SK-N-SH (cell line): ENCODE results near the gene ANKRD13B. TPM values are rescaled to one million over a fixed set of nuclear protein-coding genes. Genes with fewer than 3 reads are reported as not detected.
"Not testable (repeated sequence)": the region's sequence is repeated elsewhere in the genome, so short reads cannot be mapped to it uniquely, and the experiment has no call there.

Experiments
- CTCF ChIA-PET: fragments of 300-600, 350-600 bp; formaldehyde crosslinking; extraction: SDS; loops from one replicate; lab custom pipeline; 2021; lab: Yijun Ruan, JAX
- POLR2A ChIA-PET: fragments of 350-600 bp; sonication (Branson Sonifier 250); formaldehyde crosslinking; extraction: SDS; loops from one replicate; lab custom pipeline; 2020; ENCODE audit warnings: antibody characterized with exemption, inconsistent platforms; lab: Yijun Ruan, JAX
- DNase-seq: peaks from one replicate; pipeline ENCODE4 v3.0.0; 2012
- H2AFZ ChIP-seq: fragments of 200-600 bp; sonication (generic); 2 replicates; pipeline ENCODE4 v1.8.1; 2016; ENCODE audit warnings: antibody characterized with exemption, mild to moderate bottlenecking, low read depth
- H3F3A ChIP-seq: fragments of 200-600 bp; sonication (generic); replicated peaks from 2 replicates; pipeline ENCODE3; 2016; ENCODE audit warnings: antibody characterized with exemption, mild to moderate bottlenecking; ENCODE audit not compliant: insufficient read depth
- H3K27ac ChIP-seq, 2 experiments: fragments of 200-500 bp in 1 of 2; fragments of 200-600 bp in 1 of 2; sonication (Bioruptor generic) in 1 of 2; sonication (generic), shearing (Covaris generic) in 1 of 2; 2 replicates each; pipeline versions ENCODE4 v1.5.1 to v1.6.1; 2014 to 2016; ENCODE audit warnings: low read depth in 2 of 2, inconsistent platforms in 1 of 2, low read length in 1 of 2, mild to moderate bottlenecking in 1 of 2, mixed read lengths in 1 of 2
- H3K27me3 ChIP-seq: fragments of 200-600 bp; sonication (generic), shearing (Covaris generic); 2 replicates; pipeline ENCODE4 v1.6.1; 2016; ENCODE audit warnings: mixed run types; ENCODE audit not compliant: insufficient read depth
- H3K36me3 ChIP-seq, 2 experiments: fragments of 200-500 bp in 1 of 2; fragments of 200-600 bp in 1 of 2; sonication (Bioruptor generic) in 1 of 2; sonication (generic) in 1 of 2; replicated peaks in 1 of 2; 2 replicates each; pipeline versions ENCODE3 to v1.5.1; 2014 to 2016; ENCODE audit warnings: low read length in 1 of 2, mild to moderate bottlenecking in 1 of 2; ENCODE audit not compliant: insufficient read depth in 2 of 2, control insufficient read depth in 1 of 2
- H3K4me1 ChIP-seq, 2 experiments: fragments of 200-500 bp in 1 of 2; fragments of 200-600 bp in 1 of 2; sonication (Bioruptor generic) in 1 of 2; sonication (generic), shearing (Covaris generic) in 1 of 2; 2 replicates each; pipeline versions ENCODE4 v1.5.1 to v1.6.1; 2014 to 2016; ENCODE audit warnings: low read depth in 1 of 2, low read length in 1 of 2, mixed run types in 1 of 2; ENCODE audit not compliant: insufficient read depth in 2 of 2, control insufficient read depth in 1 of 2
- H3K4me2 ChIP-seq: fragments of 200-600 bp; sonication (generic), shearing (Covaris generic); 2 replicates; pipeline ENCODE4 v1.6.1; 2017; ENCODE audit warnings: mixed run types
- H3K4me3 ChIP-seq, 2 experiments: fragments of 200-500 bp in 1 of 2; fragments of 200-600 bp in 1 of 2; sonication (Bioruptor generic) in 1 of 2; sonication (generic), shearing (Covaris generic) in 1 of 2; 2 replicates each; pipeline versions ENCODE4 v1.5.1 to v1.8.1; 2014 to 2016; ENCODE audit warnings: low read depth in 2 of 2, inconsistent platforms in 1 of 2, low read length in 1 of 2, mild to moderate bottlenecking in 1 of 2, mixed read lengths in 1 of 2, moderate library complexity in 1 of 2
- H3K79me2 ChIP-seq: fragments of 200-600 bp; sonication (generic); 2 replicates; pipeline ENCODE4 v1.8.1; 2017; ENCODE audit warnings: mild to moderate bottlenecking; ENCODE audit not compliant: insufficient read depth
- H3K9ac ChIP-seq: fragments of 200-600 bp; sonication (generic); 2 replicates; pipeline ENCODE4 v1.6.1; 2017; ENCODE audit warnings: mixed run types
- H3K9me2 ChIP-seq: fragments of 200-600 bp; sonication (generic); 2 replicates; pipeline ENCODE4 v1.6.1; 2017; ENCODE audit warnings: mixed run types
- H3K9me3 ChIP-seq: fragments of 200-600 bp; sonication (generic); 2 replicates; pipeline ENCODE4 v1.6.1; 2017; ENCODE audit warnings: mixed run types, mild to moderate bottlenecking, moderate library complexity
- H4K20me1 ChIP-seq: fragments of 200-600 bp; sonication (generic); 2 replicates; pipeline ENCODE4 v1.6.1; 2017; ENCODE audit warnings: mild to moderate bottlenecking, mixed run types; ENCODE audit not compliant: insufficient read depth
- CTCF ChIP-seq: fragments of 200-600 bp; sonication (generic); IDR thresholded peaks from 2 replicates; pipeline ENCODE4 v1.6.1; 2017; ENCODE audit warnings: antibody characterized with exemption, mild to moderate bottlenecking, moderate library complexity
- EZH2phosphoT487 ChIP-seq: fragments of 200-600 bp; sonication (generic); IDR thresholded peaks from 2 replicates; pipeline ENCODE4 v1.6.1; 2017; ENCODE audit warnings: low read depth, mixed run types, mild to moderate bottlenecking, antibody characterized with exemption, moderate library complexity, borderline replicate concordance
- FOSL2 ChIP-seq: IDR thresholded peaks from 2 replicates; pipeline ENCODE4 v1.4.0; 2012; ENCODE audit warnings: low read depth, mild to moderate bottlenecking, moderate library complexity, borderline replicate concordance
- FOXJ3 ChIP-seq: sonication (generic); formaldehyde crosslinking; IDR thresholded peaks from 2 replicates; pipeline ENCODE4 v1.5.1; 2020; ENCODE audit warnings: mild to moderate bottlenecking, missing genetic modification reagents
- FOXM1 ChIP-seq: IDR thresholded peaks from 2 replicates; pipeline ENCODE4 v1.4.0; 2012; ENCODE audit warnings: low read depth, mild to moderate bottlenecking
- GABPA ChIP-seq: IDR thresholded peaks from 2 replicates; pipeline ENCODE4 v1.4.0; 2012; ENCODE audit warnings: low read depth, mild to moderate bottlenecking
- GATA2 ChIP-seq: sonication (generic); formaldehyde crosslinking; IDR thresholded peaks from 2 replicates; pipeline ENCODE4 v1.5.0; 2020; ENCODE audit warnings: mild to moderate bottlenecking, missing genetic modification reagents
- IRF3 ChIP-seq: fragments of 150-350 bp; IDR thresholded peaks from 2 replicates; pipeline ENCODE4 v1.6.1; 2016; ENCODE audit warnings: mild to moderate bottlenecking, low read depth, low read length
- JUND ChIP-seq: IDR thresholded peaks from 2 replicates; pipeline ENCODE4 v1.4.0; 2012
- MAX ChIP-seq: IDR thresholded peaks from 2 replicates; pipeline ENCODE4 v1.4.0; 2012; ENCODE audit warnings: low read depth
- NRF1 ChIP-seq: IDR thresholded peaks from 2 replicates; pipeline ENCODE4 v1.6.1; 2012; ENCODE audit warnings: low read depth, mild to moderate bottlenecking, low read length
- POLR2AphosphoS5 ChIP-seq: IDR thresholded peaks from 2 replicates; pipeline ENCODE4 v1.6.1; 2012; ENCODE audit warnings: low read depth, low read length
- RCOR1 ChIP-seq: fragments of 150-350 bp; IDR thresholded peaks from 2 replicates; pipeline ENCODE4 v1.6.1; 2017; ENCODE audit warnings: antibody characterized with exemption, low read length
- TCF12 ChIP-seq: IDR thresholded peaks from 2 replicates; pipeline ENCODE4 v1.4.0; 2012
- TEAD4 ChIP-seq: IDR thresholded peaks from 2 replicates; pipeline ENCODE4 v1.4.0; 2012; ENCODE audit warnings: mild to moderate bottlenecking, borderline replicate concordance; ENCODE audit not compliant: insufficient read depth
- YY1 ChIP-seq: IDR thresholded peaks from 2 replicates; pipeline ENCODE4 v1.4.0; 2012; ENCODE audit warnings: low read depth, mild to moderate bottlenecking
- WGBS: methylation state at CpG from one replicate; pipeline ENCODE4 v1.1.6; 2017; ENCODE audit warnings: low lambda C conversion rate; 5-methylcytosine and 5-hydroxymethylcytosine counted together
- polyA plus RNA-seq, 3 experiments: library from polyadenylated mRNA; depleted of rRNA; stranded (reverse); fragments of >200 nt; gene quantifications; 2 replicates each; pipeline ENCODE4 v1.2.3, GENCODE V29; 2012
- TF ChIP-seq, protein P1 (sequence below): fragments of 150-350 bp; IDR thresholded peaks from 2 replicates; pipeline ENCODE4 v1.6.1; 2017; ENCODE audit warnings: antibody characterized with exemption, low read length, low read depth, borderline replicate concordance
- TF ChIP-seq, protein P2 (sequence below): IDR thresholded peaks from 2 replicates; pipeline ENCODE4; 2012

Gene ANKRD13B
- polyA plus RNA-seq, 1 of the 3 experiments (the other 2 are of a cell fraction): 16.1 TPM

GRCh38 chr17:29649359-29649758 is 56.4 kb downstream of the ANKRD13B start:
- no peak for DNase-seq
- H3K4me3 ChIP-seq: no peak overlapping the region
- H3K9me2 ChIP-seq: no peaks in the 10 kb centered on the region
- ChIA-PET CTCF (no interaction called here), POLR2A (no interaction called here)
- H3K4me1 ChIP-seq: peaks cover 13 to 18% of the 10 kb centered on the region in 2 experiments; a peak in 3 of 4 replicates
- peaks cover 22 to 26% of the 10 kb centered on the region in 2 experiments for H3K36me3 ChIP-seq
- no peak overlapping the region for H3K4me2 ChIP-seq
- no peak overlapping the region; a peak in 1 of 4 replicates for H3K27ac ChIP-seq
- H3K9ac ChIP-seq: no peak overlapping the region
- H2AFZ ChIP-seq: no peak overlapping the region
- TF ChIP-seq NRF1 (no peak), YY1 (no peak), POLR2AphosphoS5 (no peak), EZH2phosphoT487 (no peak), RCOR1 (no peak), FOXJ3 (CRISPR knock-in tag) (no peak), FOXM1 (no peak), GATA2 (CRISPR knock-in tag) (no peak), JUND (no peak), MAX (no peak), FOSL2 (no peak), TEAD4 (no peak)
- TF ChIP-seq, protein P1, sequence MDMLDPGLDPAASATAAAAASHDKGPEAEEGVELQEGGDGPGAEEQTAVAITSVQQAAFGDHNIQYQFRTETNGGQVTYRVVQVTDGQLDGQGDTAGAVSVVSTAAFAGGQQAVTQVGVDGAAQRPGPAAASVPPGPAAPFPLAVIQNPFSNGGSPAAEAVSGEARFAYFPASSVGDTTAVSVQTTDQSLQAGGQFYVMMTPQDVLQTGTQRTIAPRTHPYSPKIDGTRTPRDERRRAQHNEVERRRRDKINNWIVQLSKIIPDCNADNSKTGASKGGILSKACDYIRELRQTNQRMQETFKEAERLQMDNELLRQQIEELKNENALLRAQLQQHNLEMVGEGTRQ: no peak
- H3F3A ChIP-seq: peaks cover 7% of the 10 kb centered on the region
- no peaks in the 10 kb centered on the region for H3K9me3 ChIP-seq
- no peaks in the 10 kb centered on the region for H4K20me1 ChIP-seq
- no peaks in the 10 kb centered on the region for H3K79me2 ChIP-seq
- H3K27me3 ChIP-seq: no peaks in the 10 kb centered on the region
- WGBS: 96% methylated on average over 5 of the region's 5 CpGs

DNA sequence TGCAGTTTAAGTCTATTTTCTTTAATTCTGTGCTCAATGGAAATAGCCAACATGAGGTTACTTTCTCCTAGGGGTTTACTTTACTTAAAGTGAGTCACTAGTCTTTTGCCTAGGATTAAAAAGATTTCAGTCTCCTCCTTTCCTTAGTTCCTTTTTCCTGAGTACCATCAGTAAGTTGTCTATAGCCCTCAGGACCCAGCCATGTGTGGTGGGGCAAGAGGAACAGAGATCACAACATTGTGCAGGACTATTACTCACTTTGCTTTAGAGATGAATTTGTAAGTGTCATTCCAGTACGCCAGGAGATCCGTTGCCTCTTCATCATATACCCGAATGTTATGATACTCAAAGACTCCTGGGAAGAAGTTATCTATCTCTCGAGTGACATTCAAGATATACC is 57.5 kb downstream of the ANKRD13B start:
- Histone ChIP-seq H3K27me3 (no peaks in the 10 kb centered on the region), H3K4me1 (peaks cover 9 to 12% of the 10 kb centered on the region in 2 experiments; a peak in 3 of 4 replicates), H3K36me3 (peaks cover 23 to 26% of the 10 kb centered on the region in 2 experiments), H3K9me2 (no peaks in the 10 kb centered on the region), H3K27ac (peak overlapping the region in 1 of 2 experiments; percentile 2; a peak in 1 of 4 replicates), H3K9ac (no peak overlapping the region), H3K4me2 (no peak overlapping the region), H3K4me3 (no peak overlapping the region), H4K20me1 (no peaks in the 10 kb centered on the region), H2AFZ (no peak overlapping the region), H3K79me2 (no peaks in the 10 kb centered on the region), H3K9me3 (no peaks in the 10 kb centered on the region), H3F3A (peaks cover 7% of the 10 kb centered on the region)
- no peak for DNase-seq
- CTCF ChIA-PET: no interaction called here
- POLR2A ChIA-PET: no interaction called here
- WGBS: 94% methylated on average over 4 of the region's 4 CpGs
- TF ChIP-seq, protein P2, sequence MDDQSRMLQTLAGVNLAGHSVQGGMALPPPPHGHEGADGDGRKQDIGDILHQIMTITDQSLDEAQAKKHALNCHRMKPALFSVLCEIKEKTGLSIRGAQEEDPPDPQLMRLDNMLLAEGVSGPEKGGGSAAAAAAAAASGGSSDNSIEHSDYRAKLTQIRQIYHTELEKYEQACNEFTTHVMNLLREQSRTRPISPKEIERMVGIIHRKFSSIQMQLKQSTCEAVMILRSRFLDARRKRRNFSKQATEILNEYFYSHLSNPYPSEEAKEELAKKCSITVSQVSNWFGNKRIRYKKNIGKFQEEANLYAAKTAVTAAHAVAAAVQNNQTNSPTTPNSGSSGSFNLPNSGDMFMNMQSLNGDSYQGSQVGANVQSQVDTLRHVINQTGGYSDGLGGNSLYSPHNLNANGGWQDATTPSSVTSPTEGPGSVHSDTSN: no peak
- TF ChIP-seq TCF12: no peak
- TF ChIP-seq CTCF: no peak
- TF ChIP-seq FOSL2: no peak
- TF ChIP-seq RCOR1: no peak
- no peak for TF ChIP-seq FOXJ3 (CRISPR knock-in tag)
- TF ChIP-seq, protein P1: no peak
- TF ChIP-seq NRF1: no peak
- TF ChIP-seq GABPA: no peak
- TF ChIP-seq IRF3: no peak

DNA sequence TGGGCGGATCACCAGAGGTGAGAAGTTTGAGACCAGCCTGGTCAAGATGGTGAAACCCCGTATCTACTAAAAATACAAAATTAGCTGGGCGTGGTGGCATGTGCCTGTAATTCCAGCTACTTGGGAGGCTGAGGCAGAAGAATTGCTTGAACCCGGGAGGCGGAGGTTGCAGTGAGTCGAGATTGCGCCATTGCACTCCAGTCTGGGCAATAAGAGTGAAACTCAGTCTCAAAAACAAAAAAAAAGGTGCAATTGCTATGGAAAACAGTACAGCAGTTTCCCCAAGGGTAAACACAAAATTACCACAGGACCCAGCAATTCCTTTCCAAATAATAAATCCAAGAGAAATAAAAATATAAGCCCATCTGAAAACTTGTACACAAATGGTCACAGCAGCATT is 59.0 kb downstream of the ANKRD13B start:
- H3K9me2 ChIP-seq, H2AFZ ChIP-seq, H3F3A ChIP-seq, H3K9ac ChIP-seq, H3K9me3 ChIP-seq, H3K27me3 ChIP-seq, H3K27ac ChIP-seq, H3K4me1 ChIP-seq, H3K4me3 ChIP-seq, H3K79me2 ChIP-seq, POLR2A ChIA-PET, DNase-seq, H4K20me1 ChIP-seq, H3K4me2 ChIP-seq: not testable (repeated sequence)
- H3K36me3 ChIP-seq: peaks cover 30 to 35% of the 10 kb centered on the region in 2 experiments
- 96% methylated on average over 7 of the region's 7 CpGs for WGBS
- CTCF ChIA-PET: interaction anchor here (1.3 to 2.0 kb wide), 2 partner anchors 13 to 127 kb away, joined by 4 to 7 read pairs; no protein-coding TSS in a partner anchor
